GM19463 (cell line): ENCODE results near the gene DNAH1.

Experiments used
- ATAC-seq: cut with Tn5 transposase; IDR thresholded peaks from one replicate; pipeline ENCODE4 v1.9.1; 2021; ENCODE audit warnings: mild to moderate bottlenecking, moderate library complexity; ENCODE audit not compliant: unreplicated experiment

The DNAH1 gene

DNA sequence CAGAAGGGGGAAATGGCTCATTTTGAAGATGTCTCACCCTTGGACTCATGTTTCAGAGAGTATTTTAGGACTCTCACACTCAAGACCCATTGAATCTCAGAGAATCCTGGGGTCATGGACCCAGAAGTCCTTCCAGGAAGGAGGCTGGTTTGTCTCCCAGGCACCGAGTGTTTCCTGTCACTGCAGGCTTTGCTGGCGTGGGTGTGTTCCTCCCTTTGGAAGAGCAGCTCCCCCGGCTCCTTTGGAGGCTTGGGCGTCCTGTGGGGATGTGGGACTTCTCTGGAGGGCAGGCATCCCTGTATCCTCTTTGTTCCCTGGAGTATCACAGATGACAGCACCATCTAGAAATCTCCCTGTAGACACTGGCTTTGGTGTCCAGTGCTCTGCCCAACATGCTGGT is 40.0 kb downstream of the DNAH1 start:
- ATAC-seq = no peak

DNA sequence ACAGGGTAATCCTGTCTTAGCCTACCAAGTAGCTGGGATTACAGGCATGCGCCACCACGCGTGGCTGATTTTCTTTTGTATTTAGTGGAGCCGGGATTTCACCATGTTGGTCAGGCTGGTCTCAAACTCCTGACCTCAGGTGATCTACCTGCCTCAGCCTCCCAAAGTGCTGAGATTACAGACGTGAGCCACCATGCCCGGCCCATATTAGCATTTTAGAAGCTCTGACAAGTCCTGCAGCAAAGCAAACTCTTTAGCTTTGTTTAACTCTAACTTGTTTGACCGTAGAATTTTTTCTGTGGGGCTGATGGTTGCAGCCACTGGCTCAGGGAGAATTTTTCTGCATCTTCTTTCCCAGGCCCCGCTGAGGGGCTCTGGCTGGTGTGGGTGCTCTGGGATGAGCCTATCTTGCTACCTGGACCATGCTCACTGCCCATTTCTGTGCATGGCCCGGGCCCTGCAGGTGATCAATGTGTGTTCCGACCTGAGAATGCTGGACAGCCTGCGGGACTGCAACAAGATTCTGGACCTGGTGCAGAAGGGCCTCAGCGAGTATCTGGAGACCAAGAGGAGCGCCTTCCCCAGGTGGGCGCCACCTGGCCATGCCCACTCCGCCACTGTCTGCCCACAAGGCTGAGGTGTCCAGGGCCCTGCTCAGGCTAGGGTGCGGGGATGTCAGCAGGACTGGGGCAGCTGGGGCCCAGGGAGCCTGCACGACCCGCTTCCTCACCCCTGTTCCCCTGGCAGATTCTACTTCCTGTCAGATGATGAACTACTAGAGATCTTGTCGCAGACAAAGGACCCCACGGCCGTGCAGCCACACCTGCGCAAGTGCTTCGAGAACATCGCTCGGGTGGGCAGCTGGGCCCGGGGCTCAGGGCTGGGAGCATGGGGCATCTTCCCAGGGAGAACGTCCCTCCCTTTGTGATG is 41.3 kb downstream of the DNAH1 start:
- no peak for ATAC-seq

DNA sequence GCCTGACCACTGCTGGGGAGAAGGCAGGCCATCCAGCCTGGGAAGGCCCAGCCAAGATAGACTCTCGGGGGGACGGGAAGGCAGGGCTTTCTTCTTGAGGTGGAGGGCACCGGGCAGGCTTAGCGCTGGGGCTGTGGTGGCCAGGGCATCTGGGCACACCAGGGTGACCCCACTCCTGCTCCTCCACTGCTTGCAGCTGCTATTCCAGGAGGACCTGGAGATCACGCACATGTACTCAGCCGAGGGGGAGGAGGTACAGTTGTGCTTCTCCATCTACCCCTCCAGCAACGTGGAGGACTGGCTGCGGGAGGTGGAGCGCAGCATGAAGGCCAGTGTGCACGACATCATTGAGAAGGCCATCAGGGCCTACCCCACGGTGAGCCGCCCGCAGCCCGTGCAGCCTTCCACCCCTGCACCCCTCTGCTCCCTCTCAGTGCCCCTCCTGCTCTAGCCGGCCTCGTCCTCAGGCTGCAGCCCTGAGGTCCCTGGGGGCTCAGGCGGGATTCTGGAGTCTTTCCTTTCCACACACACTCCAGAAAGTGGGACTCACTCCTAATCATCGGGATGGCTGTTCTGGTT is 42.3 kb downstream of the DNAH1 start:
- ATAC-seq = no peak

DNA sequence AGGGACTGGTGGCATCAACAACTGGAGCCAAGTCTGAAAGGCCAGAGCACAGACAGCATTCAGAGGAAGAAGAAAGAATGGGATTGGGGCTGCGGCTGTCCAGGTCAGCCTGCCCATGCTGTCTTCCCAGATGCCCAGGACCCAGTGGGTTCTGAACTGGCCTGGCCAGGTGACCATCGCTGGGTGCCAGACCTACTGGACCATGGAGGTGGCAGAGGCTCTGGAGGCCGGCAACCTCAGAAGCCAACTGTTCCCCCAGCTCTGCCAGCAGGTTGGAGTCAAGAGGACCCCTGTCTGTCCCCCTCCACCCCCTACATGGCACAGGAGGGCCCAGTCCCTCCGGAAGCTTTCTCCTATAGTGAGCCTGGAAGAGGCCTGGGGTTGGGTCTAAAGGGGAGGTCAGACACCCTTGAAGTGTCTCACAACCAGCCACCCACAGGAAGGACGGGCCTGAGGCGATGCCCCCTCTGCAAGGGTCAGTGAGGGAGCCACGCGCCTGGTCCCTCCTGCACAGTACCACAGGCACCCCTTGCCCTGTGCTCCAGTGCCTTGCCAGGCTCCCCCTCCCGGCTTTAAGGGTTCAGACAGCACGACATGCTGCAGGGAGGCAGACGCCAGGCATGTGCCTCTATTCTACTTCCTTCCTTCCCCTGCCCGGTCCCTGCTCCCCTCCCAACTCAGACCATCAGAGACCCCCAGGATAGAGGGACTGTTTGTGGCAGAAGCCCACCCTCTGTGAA is 43.2 kb downstream of the DNAH1 start:
- ATAC-seq = no peak

DNA sequence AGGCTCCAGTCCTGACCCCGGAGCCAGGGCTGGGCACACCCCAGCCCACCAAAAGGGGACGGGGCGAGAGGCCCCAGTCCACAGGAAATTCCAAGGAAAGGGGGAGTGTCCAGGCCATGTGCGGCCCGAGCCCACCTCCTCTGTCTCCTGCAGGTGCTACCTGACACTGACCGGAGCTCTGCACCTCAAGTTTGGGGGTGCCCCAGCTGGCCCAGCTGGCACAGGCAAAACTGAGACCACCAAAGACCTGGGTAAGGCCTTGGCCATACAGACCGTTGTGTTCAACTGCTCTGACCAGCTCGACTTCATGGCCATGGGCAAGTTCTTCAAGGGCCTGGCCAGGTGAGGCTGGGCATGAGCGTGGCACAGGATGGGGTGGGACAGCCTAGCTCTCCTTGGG is 44.9 kb downstream of the DNAH1 start:
- no peak for ATAC-seq

DNA sequence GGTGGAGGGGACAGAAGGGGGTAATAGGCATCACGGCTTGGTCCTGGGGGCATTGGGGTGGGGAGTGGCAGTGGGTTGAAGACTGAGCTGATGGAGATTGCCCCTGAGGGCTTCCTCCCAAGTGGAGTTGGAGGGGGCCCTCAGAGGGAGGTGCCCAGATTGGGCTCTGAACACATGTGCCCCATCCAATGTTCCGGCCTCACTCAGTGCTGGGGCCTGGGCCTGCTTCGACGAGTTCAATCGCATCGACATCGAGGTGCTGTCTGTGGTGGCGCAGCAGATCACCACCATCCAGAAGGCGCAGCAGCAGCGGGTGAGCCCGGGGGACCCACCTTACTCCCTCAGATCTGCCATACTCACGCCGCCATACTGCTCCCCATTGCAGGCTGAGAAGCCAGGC is 45.3 kb downstream of the DNAH1 start:
- no peak for ATAC-seq

DNA sequence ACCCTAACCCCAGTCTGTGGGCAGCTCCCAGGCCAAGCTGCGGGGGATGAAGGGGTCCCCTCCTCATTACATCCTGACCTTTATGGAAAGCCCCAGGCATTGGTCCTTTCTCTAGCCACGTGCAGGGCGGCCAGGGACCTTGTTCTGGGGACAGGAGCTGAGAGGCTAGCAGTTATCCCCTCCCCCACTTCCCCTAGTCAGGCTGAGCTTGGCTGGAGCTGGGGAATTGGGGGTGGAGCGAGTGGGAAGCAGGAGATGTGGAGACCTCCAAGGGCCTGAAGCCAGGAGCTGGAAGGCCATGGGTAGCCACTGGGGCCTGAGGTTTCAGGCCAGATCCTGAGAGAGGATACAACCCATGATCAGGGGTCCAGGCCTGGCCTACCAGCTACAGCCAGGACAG is 45.8 kb downstream of the DNAH1 start:
- ATAC-seq = no peak

DNA sequence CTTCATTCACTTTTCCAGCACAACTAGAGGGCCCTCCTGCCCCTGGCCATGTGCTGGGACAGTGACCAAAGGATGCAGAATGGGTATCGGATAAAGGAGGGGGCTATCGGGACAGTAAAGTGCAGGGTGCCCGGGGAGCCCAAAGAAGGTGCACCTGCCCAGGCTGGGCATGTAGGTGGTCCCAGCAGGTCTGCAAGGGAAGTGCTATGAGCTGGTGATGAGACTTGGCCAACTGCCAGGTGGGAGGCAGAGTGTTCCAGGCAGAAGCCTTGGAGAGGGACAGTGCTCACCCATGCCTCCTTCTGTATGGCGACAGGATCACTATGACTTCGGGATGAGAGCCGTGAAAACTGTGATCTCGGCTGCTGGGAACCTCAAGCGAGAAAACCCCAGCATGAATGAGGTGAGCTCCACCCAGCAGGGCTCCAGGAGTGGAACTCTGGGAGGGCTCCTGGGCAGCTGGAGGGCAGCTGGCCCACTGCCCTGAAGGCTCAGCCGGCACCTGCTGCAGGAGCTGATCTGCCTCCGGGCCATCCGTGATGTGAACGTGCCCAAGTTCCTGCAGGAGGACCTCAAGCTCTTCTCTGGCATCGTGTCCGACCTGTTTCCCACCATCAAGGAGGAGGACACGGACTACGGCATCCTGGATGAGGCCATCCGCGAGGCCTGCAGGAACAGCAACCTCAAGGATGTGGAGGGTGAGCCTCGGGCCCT is 48.4 kb downstream of the DNAH1 start:
- no peak for ATAC-seq

DNA sequence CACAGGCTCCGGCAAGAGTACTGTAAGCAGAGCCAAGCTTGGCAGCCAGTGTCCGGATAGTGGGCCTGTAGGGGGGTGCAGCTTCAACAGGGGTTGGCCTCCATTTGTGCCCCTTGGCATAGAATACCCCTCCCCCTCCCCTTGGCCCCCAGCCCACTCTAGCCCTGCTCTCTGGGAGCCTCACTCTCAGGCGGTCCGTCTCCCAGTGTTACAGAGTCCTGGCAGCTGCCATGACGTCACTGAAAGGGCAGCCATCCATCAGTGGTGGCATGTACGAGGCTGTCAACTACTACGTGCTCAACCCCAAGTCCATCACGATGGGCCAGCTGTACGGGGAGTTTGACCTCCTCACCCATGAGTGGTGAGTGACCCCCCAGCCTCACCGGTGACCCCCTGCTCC is 50.4 kb downstream of the DNAH1 start:
- no peak for ATAC-seq

DNA sequence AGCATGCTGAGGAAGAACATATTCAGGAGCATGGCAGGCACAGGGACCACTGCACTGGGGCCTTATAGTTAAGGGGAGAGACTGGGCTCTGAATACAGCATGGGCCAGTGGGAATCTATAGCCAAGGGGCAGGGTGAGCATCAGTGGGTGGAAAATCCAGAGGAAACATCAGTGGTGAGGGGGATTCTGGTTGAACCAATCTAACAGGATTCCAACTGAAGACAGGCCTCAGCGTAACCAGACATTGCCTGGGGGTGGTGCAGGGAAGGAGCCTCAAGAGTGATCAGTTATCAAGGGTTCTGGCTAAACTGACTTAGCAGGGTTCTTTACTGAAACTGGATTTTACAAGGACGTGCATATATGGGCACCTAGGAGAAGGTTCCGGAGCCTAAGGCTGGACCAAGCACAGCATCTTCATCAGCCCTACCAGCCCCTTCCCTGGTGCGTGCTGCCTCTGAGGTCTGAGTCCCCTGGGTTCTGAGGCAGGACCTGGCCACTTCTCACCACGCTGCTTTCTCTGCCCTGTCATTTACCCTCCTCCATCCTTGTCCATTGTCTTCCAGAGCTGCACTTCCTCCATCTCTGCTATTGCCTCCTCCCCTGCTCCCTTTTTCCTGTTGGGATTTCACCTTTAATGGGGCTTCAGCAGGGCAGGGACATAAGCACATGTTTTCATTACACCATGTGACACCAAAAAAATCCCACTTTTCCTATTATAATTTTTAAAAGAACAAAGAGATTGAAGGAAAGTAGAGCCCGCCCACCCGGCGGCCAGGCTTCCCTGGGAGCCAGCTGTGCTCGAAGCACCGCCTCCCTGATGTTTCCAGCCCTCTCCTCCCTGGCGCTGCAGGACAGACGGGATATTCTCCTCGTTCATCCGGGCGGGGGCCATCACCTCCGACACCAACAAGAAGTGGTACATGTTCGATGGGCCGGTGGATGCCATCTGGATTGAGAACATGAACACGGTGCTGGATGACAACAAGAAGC is 52.1 kb downstream of the DNAH1 start:
- ATAC-seq = no peak

DNA sequence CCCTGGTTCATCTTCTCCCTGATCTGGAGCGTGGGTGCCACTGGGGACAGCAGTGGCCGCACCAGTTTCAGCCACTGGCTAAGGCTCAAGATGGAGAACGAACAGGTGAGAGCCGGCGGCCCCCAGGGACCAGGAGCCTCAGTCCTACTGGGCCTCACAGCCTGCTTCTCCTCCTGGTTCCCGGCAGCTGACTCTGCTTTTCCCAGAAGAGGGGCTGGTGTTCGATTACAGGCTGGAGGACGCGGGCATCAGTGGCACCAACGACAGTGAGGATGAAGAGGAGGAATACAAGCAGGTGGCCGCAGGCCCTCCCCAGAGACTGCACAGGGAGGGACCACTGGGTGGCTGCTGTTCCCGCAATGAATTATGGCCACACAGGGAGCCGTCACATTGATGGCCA is 54.4 kb downstream of the DNAH1 start:
- ATAC-seq = no peak

DNA sequence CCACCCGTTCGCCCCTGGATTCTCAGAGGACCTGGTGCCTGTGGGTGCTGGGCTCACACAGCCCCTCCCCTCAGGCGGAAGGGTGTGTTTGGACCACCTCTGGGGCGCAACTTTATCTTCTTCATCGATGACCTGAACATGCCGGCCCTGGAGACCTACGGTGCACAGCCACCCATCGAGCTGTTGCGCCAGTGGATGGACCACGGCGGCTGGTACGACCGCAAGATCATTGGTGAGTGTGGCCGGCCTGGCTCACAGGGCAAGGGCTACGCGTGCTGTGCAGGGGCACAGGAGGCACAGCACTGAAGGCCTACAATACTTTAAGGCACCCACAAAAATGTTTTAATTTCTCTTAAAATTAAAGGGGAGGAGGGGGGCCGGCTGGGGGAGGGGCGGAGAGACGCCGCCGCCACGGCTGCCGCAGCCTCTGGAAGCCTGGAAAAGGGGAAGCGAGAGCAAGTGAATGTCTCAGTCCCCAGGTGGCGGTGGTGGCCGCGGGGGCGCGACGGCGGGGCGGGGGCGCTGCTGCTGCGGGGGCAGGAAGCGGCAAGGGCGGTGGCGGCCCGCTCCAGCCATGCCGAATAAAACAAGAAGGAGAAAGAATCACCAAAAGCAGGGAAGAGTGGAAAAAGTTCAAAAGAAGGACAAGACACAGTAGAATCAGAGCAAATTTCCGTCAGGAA is 56.8 kb downstream of the DNAH1 start:
- no peak for ATAC-seq

DNA sequence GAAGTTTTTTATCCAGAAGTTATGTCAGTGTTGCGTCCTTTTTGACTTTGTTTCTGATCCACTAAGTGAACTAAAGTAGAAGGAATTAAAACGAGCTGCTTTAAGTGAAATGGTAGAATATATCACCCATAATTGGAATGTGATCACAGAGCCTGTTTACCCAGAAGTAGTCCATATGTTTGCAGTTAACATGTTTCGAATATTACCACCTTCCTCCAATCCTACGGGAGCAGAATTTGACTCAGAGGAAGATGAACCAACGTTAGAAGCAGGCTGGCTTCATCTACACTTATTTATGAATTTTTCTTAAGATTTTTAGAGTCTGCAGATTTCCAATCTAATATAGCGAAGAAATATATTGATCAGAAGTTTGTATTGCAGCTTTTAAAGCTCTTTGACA is 57.6 kb downstream of the DNAH1 start:
- no peak for ATAC-seq

DNA sequence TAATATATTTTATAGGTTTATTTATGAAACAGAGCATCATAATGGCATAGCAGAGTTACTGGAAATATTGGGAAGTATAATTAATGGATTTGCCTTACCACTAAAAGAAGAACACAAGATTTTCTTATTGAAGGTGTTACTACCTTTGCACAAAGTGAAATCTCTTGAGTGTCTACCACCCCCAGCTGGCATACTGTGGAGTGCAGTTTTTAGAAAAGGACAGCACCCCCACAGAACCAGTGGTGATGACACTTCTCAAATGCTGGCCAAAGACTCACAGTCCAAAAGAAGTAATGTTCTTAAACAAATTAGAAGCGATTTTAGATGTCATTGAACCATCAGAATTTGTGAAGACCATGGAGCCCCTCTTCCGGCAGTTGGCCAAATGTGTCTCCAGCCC is 58.1 kb downstream of the DNAH1 start:
- ATAC-seq = no peak

DNA sequence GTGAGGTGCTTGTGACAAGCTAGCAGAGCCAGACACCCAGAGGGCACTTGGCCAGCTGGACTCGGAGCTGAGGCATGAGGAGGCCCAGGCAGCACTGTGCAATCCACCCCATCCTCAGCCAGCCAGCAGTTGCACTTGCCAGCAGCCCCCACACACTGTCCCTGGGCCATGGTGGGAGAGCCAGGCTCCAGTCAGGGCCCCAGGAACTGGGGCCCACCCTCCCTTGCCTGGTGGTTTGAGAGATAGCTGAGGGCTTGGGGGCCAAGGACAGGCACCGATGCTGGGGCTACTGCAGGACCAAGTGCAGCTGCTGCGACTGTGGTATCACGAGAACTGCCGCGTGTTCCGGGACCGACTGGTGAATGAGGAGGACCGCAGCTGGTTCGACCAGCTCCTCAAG is 63.5 kb downstream of the DNAH1 start:
- no peak for ATAC-seq

DNA sequence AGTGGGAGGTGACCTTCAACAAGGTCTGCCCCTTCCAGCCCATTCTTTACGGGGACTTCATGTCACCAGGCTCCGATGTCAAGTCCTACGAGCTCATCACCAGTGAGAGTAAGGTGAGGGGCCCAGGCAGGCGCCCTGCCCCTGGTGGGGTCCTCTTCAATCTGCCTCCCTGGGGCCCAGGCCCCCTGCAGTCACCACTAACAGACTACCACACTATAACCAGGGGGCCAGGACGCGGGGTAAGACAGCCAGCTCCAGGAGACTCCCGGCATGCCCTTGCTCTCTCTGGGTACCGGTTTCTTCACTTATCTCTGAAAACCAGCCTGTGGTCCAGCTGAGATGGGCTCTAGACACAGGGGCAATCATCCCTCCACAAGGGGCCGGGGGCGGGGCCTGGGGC is 63.9 kb downstream of the DNAH1 start:
- no peak for ATAC-seq

DNA sequence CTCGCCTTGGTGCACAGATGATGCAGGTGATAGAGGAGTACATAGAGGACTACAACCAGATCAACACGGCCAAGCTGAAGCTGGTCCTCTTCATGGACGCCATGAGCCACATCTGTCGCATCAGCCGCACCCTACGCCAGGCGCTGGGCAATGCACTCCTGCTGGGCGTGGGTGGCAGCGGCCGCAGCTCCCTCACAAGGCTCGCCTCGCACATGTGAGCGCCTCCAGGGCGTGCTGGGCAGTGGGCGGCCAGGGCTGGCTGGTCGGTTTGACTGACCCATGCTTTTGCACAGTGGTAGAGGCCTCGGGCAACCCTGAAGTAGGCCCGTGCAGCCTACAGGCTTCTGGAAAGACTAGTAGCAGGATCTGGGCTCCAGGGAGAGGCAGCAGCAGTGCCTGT is 65.5 kb downstream of the DNAH1 start:
- no peak for ATAC-seq

DNA sequence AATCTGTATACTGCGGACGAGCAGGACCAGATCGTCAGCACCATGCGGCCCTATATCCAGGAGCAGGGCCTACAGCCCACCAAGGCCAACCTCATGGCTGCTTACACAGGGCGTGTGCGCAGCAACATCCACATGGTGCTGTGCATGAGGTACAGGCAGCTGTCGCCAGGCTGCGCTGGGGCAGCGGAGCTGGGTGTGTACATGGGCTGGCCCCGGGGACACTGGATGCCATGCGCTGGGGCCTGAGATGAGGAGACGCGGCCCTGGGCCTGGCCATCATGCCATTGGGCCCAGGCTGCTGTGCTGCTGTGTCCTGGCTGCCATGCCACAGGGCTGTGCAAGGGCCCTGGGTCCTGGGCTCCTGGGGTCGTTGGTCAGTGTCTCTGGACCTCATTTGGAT is 67.3 kb downstream of the DNAH1 start:
- no peak for ATAC-seq

DNA sequence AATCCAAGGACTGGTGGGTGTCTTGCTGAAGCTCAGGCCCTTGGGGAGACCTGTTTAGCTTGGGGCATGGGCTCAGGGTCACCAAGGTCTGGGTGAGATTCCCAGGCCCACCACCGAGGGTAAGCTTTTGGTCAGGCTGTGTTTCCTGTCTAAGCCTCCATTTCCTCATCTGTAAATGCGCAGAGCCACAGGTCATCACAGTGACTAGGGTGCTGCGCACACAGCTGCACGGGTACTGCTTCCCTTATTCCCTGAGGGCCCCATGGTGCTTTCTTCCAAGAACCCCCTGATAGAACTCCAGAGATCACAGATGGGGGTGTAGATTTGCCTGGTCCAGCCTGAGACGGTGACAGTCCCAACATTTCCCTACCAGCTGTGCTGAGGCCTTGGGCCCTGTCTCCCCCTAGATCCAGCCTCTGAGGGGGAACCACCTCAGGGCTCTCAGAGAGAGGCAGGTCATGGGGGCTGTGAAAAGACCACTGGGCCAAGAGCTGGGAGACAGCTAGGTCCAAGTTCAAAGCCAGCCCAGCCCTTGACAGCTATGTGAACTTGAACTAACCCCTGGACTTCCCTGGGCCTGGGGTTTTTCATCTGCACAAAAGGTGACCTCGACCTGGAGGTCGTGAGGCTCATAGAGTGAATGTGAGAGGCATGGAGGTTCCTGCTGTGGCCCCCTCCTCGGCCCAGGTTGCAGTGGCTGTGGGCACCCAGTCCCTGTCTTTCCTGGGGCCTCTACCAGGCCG is 68.1 kb downstream of the DNAH1 start:
- no peak for ATAC-seq
